Activated CD8-positive, alpha-beta memory T cell treated with anti-CD3 and anti-CD28 coated beads for 36 hours (primary cell): ENCODE results near the gene ARF3. TPM values are rescaled to one million over a fixed set of nuclear protein-coding genes. Genes with fewer than 3 reads are reported as not detected.
"Not testable (repeated sequence)": the region's sequence is repeated elsewhere in the genome, so short reads cannot be mapped to it uniquely, and the experiment has no call there.

ENCODE experiments used
- CTCF ChIA-PET: fragments of 350-600 bp; sonication (Branson Sonifier 250); formaldehyde crosslinking; loops from one replicate; lab custom pipeline; 2021; ENCODE audit warnings: antibody characterized with exemption; lab: Charles Lee
- POLR2A ChIA-PET: fragments of 350-600 bp; sonication (Branson Sonifier 250); formaldehyde crosslinking; loops from one replicate; lab custom pipeline; 2021; ENCODE audit warnings: antibody characterized with exemption; lab: Charles Lee
- total RNA-seq, 2 experiments: library from RNA; stranded (reverse); gene quantifications; one replicate each; pipeline ENCODE4 v1.2.3, GENCODE V29; 2021

ARF3 gene
- total RNA-seq, 2 experiments from 2014 or later, result 93.7 to 97.1 TPM

DNA sequence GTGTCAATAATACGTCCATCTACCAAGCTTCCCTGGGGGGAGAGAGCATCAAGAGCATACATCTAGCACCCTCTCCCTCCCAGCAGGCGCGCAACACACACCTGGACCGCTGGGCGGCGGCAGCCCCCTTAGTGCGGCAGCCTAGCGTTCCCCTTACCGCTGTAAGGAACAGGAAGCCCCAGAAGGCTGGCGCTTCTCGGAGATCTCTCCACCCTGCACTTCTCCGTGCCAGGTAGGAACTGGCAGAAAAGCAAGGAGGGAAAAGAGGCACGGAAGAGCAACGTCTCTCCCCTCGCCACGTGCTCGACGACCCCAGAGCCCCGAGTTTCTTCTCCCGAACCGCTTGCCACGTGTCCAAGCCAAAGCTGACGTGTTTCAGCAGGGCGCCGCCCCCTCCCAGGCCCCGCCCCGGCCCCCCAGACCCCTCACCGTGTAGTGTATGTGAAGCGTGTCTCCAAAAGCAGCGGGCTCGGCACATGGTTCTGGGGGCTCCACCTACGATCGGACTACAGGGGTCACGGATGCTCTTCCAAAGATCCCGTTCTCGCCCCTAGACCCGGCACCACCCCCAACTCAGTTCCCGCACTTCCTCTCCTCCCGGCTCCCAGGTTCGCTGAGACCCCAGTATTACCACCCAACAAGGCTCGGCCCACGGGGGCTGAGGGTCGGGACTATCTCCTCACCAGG lies 32.5 kb downstream of the ARF3 start:
- ChIA-PET POLR2A (interaction anchor here (0.6 to 2.3 kb wide), 8 partner anchors 9 to 398 kb away, joined by 3 to 9 read pairs (median 4); partner anchors contain the start of genes DDX23 and TROAP), CTCF (interaction anchor here (0.8 to 2.8 kb wide), 16 partner anchors 9 to 145 kb away, joined by 3 to 15 read pairs (median 4); partner anchors contain the start of gene WNT1)

DNA sequence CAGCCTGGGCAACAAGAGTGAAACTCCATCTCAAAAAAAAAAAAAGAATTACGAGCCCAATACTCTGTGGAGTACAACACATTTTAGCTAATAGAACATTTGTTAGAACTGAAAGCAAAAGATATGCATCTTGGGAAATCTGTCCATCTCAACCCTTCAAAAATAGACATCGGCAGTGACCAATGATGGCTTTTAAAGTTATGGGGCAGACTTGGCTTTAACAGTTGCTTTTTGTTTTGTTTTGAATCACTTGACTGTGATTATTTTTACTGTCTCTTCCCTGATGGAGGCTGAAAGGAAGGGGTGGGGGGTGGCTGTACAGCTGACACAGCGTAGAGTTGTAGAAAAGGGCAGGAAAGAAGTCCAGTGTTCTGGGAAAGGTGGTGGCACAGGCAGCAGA lies 34.2 kb downstream of the ARF3 start:
- CTCF ChIA-PET, result interaction anchor here (0.6 to 1.8 kb wide), 6 partner anchors 13 to 64 kb away, joined by 3 to 5 read pairs (median 4); partner anchors contain the start of gene WNT1
- POLR2A ChIA-PET, result interaction anchor here (0.6 to 1.6 kb wide), 3 partner anchors 26 to 71 kb away, joined by 3 to 5 read pairs (median 5); partner anchors contain the start of genes DDX23 and WNT1

DNA sequence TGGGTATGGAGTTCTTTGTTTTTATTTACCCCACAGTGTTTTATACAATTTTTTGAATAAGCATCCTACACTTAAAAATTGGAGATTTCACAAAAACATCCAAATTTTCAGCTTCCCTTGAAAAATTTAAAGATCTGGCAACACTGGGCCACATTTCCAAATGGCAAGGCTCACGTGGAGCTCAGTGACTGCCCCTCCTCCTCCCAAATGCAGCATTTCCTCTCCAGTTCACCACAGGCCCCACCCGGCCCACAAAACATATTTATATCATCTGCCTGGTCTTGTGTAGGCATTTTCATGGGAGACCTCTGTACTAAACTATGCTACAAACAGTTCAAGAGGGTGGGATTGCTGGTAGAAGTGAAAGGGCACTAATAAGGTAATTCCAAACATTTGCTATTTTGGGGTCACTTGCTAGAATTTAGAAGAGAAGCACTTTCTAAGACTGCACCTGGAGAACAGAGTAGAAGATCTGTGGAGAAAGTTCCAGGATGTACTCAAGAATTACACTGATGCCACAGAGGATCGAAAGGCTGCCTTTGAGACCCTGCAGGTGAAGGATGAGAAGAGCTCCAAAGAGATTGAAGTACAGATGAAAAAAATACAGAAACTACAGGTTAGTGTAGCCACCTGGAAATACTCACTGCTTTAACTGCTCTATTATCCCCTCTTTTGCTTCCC lies 39.3 kb downstream of the ARF3 start:
- CTCF ChIA-PET, result interaction anchor here (1.0 to 1.6 kb wide), 4 partner anchors 14 to 79 kb away, joined by 3 to 7 read pairs (median 4); partner anchors contain the start of gene RND1
- POLR2A ChIA-PET, result interaction anchor here (0.6 kb wide), 1 partner anchor 8 kb away, joined by 8 read pairs; no protein-coding TSS in a partner anchor

DNA sequence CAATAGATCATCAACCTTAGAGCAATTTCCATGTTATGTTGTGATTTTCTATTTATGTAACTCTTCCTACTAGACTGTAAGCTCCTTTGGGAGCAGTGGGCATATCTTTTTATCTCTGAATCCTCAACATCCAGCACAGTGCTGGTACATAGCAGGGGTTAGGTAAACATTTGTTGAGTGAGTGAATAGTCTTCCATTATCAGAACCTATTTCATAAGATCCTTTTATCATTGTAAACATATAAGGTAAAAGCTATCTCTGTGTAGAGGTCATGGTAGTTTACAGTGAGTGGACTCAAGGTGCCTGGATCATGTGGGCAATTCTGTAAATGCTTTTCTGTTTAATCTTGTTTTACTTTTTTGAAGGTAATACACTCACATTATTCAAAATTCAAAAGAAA lies 47.1 kb downstream of the ARF3 start:
- POLR2A ChIA-PET, result interaction anchor here (0.6 kb wide), 1 partner anchor 46 kb away, joined by 4 read pairs; no protein-coding TSS in a partner anchor
- CTCF ChIA-PET, result interaction anchor here (1.5 to 2.5 kb wide), 3 partner anchors 9 to 78 kb away, joined by 3 to 7 read pairs (median 5); no protein-coding TSS in a partner anchor

DNA sequence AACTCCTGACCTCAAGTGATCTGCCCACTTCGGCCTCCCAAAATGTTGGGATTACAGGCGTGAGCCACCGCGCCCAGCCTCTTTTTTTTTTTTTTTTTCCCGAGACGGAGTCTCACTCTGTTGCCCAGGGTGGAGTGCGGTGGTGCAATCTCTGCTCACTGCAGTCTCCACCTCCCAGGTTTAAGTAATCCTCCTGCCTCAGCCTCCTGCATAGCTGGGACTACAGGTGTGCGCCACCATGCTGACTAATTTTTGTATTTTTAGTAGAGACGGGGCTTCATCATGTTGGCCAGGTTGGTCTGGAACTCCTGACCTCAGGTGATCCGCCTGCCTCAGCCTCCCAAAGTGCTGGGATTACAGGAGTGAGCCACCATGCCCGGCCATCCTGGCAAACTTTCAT lies 47.6 kb downstream of the ARF3 start:
- POLR2A ChIA-PET, result not testable (repeated sequence)
- CTCF ChIA-PET, result interaction anchor here (1.5 to 2.5 kb wide), 2 partner anchors 9 to 78 kb away, joined by 3 to 7 read pairs; no protein-coding TSS in a partner anchor

DNA sequence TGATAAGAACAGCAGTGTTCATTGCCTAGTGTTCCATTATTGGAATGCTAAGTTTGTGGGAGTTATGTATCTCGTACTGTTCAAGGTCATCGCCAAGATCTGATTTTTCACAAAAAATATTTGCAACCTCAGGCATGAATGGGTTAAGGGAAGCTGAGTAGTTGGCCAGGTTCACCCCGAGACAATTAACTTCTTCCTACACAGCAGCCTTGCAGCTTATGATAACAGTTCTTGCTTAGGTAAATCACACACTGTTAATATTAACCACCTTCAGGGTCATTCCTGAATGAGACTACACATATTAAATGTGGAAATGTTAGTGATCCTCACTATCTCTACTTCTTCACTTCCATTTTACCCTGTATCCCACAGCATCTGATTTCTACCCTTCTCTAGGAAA lies 50.0 kb downstream of the ARF3 start:
- ChIA-PET CTCF (no interaction called here), POLR2A (no interaction called here)

DNA sequence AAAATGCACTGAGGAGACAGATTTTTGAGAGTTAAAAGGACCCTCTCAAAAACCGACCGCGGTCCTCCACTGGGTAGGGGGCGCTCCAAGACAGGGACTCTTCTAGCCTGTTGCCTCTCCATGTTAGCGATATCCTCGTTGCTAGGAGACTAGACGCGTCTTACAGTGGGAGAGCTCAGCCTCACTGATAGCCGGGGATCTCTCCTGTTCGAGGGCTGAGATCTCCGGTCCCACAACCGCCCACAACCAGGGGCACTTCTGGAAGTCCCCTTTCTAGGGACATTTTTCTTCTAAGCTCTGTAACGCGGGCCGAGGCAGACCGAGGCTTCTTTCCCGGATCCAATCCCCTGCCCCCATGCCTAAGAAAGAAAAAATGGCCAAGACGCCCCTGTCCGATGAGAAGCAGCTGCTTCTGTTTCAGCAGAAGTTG lies 53.3 kb downstream of the ARF3 start:
- POLR2A ChIA-PET, result no interaction called here
- CTCF ChIA-PET, result interaction anchor here (0.6 to 6.5 kb wide), 17 partner anchors 9 to 101 kb away, joined by 3 to 46 read pairs (median 5); partner anchors contain the start of genes ARF3, DDN, DDX23 and FKBP11

DNA sequence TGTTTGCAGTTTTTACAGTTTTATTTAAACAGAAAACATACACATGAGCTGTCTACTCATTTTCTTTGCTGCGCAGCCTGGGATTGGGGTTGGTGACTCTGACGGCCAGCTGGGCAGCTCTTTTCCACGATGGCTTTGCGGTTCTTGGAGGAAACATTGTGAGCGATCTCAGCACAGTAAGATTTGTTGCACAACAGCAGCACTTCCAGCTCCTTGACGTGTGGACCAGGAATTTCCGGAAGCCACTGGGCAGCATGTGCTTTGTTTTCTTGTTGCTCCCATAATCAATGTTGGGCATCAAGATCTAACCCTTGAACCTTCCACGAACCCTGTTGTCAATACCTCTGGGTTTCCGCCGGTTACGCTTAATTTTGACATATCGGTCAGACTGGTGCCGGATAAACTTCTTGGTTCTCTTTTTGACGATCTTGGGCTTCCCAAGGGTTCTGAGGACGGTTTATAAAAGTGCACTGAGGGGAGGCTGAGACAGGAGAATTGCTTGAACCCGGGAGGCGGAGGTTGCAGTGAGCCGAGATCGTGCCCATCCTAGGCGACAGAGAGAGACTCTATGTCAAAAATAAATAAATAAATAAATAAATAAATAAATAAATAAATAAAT lies 53.8 kb downstream of the ARF3 start:
- POLR2A ChIA-PET, result no interaction called here

DNA sequence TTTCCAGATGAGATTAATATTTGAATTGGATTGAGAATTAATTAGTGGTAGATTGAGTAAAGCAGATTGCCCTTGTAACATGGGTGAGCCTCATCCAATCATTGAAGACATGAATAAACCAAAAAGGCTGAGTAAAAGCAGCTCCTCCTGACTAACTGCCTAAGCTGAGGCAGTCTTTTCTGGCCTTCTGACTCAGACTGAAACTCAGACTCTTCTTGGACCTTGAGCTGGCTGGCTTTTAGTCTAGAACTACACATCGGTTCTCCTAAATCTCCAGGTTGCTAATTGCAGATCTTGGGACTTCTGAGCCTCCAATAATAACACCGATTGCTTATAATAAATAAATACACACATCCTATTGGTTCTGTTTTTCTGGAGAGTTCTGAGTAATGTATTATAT lies 56.0 kb downstream of the ARF3 start:
- CTCF ChIA-PET, result interaction anchor here (0.6 to 6.5 kb wide), 7 partner anchors 9 to 1415 kb away, joined by 3 to 46 read pairs (median 3); partner anchors contain the start of genes DDX23 and FKBP11

More for the DNA sequence above, 53.8 kb downstream of the ARF3 start:
- CTCF ChIA-PET, result interaction anchor here (0.8 to 6.5 kb wide), 15 partner anchors 10 to 96 kb away, joined by 3 to 46 read pairs (median 5); partner anchors contain the start of genes DDN, DDX23, FKBP11 and RND1

DNA sequence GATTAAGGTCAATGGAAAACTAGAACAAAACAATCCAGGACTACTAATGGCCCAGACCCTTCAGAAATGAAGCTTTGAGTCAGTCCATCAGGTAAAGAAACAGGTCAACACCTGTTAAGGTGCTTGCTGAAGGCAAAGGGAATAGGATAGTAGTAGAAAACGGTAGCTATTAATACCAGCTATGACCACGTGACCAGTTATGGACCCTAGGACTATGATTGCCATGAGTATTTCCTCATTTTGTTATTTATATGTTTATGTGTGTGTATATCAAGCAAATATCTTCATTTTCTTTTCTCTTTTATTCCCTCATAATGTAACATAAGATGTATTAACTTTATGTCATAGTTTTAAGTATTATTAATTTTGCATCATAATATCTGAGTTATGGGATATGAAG lies 57.6 kb downstream of the ARF3 start:
- POLR2A ChIA-PET, result no interaction called here
- CTCF ChIA-PET, result interaction anchor here (0.7 to 6.5 kb wide), 5 partner anchors 9 to 189 kb away, joined by 3 to 46 read pairs (median 3); partner anchors contain the start of genes DDX23 and FKBP11

More for the DNA sequence above, 56.0 kb downstream of the ARF3 start:
- POLR2A ChIA-PET, result interaction anchor here (1.4 kb wide), 1 partner anchor 24 kb away, joined by 9 read pairs; the partner anchor contains the start of gene FKBP11

DNA sequence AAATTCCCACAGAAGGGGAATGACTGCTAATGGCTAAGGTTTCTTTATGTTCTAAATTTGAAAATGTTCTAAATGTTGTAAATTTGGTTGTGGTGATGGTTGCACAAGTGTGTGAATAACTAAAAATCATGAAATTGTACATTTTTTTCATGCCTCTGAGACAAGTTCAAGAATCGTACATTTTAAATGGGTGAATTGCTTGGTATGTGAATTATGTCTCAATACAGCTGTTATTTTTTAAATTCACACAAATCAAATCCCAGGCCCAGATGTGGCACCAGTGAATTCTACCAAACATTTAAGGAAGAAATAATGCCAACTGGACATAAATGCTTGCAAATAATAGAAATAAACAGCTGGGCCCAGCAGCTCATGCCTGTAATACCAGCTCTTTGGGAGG lies 63.0 kb downstream of the ARF3 start:
- ChIA-PET CTCF (interaction anchor here (1.0 to 1.4 kb wide), 2 partner anchors 10 to 41 kb away, joined by 3 to 5 read pairs; a partner anchor contains a TSS), POLR2A (no interaction called here)

DNA sequence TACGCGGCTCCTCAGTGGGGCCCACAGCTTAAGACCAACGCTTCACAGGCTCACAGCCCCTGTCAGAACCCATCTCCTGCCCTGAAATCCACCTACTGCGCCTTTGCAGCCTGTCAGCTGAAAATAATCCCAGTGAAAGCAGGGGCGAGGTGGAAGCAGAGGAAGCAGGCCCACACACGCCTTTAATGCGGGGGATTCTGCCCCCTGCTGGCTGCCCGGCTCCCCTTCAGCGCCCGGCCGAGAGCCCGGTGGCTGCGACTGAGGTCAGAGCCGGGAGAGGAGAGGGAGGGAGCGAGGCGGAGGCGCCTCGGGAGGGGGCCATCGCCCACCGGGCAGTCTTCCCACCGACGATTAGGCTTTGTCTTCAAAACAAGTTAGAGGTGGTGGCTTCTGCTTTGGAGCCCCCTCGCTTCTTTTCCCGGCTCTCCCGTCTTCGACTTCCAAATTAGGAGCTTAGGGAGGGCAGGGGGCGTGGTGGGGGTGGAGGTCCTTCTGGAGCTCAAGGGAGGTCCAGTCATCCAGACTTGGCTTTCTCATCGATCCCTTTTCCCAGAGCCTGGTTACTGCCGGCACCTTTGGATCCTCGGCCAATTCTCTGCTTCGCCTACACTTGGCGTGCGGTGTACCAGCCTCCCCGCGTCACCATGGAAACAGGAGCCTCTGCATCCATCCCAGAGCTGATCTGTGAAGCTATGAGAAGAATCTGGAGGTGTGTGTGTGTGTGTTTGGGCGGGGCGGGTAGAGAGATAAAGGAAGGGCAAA lies 66.4 kb downstream of the ARF3 start:
- POLR2A ChIA-PET, result no interaction called here
- CTCF ChIA-PET, result interaction anchor here (0.5 to 4.3 kb wide), 30 partner anchors 9 to 333 kb away, joined by 3 to 75 read pairs (median 5); partner anchors contain the start of genes DDX23, FKBP11 and RND1

DNA sequence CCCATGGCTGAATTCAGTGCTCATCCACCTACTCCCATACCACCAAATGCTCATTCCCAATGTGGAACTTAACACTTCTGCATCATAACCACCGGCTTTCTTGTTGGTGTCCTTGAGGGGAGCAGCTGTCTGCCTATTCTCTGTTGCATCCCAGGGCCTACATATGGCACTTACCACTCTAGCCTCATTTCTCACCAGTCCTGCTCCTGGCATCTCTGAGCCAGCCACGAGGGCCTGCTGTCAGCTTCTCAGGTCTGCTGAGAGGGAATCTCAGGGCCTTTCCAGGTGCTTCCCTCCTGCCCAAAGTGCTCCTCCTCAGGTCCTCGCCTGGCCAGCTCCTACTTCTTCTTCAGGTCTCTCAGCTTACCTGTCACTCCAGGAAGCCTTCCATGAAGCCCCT lies 67.6 kb downstream of the ARF3 start:
- CTCF ChIA-PET, result interaction anchor here (0.5 to 4.3 kb wide), 19 partner anchors 9 to 199 kb away, joined by 3 to 75 read pairs (median 5); partner anchors contain the start of genes DDX23, FKBP11 and RND1

More for the DNA sequence above, 67.6 kb downstream of the ARF3 start:
- POLR2A ChIA-PET, result interaction anchor here (0.6 kb wide), 1 partner anchor 45 kb away, joined by 5 read pairs; no protein-coding TSS in a partner anchor

Other genes starting within 250 kb of the ARF3 start
- gene CCNT1, start 240.8 kb downstream of the ARF3 start, total RNA-seq, result 10 to 100 TPM; 67.3 to 68.1 TPM
- gene ADCY6, start 168.4 kb downstream of the ARF3 start, total RNA-seq, result under 1 TPM; 0.13 to 0.25 TPM
- 1 to 10 TPM; 6.1 to 8.3 TPM for gene CACNB3, start 139.0 kb downstream of the ARF3 start, total RNA-seq
- gene DDX23, start 105.3 kb downstream of the ARF3 start, total RNA-seq, result 100 to 1,000 TPM; 131 to 132 TPM
- 1 to 10 TPM; 2.3 to 2.9 TPM for gene RND1, start 91.6 kb downstream of the ARF3 start, total RNA-seq
- 100 to 1,000 TPM; 131 TPM for gene FKBP11, start 32.0 kb downstream of the ARF3 start, total RNA-seq
- gene WNT10B, start 14.2 kb upstream of the ARF3 start, total RNA-seq, result under 1 TPM; 0.34 to 0.40 TPM
- not detected for gene WNT1, start 20.8 kb upstream of the ARF3 start, total RNA-seq
- 1 to 10 TPM; 1.2 TPM for gene DDN, start 41.9 kb upstream of the ARF3 start, total RNA-seq
- 10 to 100 TPM; 69.4 to 70.0 TPM for gene PRKAG1, start 61.3 kb upstream of the ARF3 start, total RNA-seq
- gene KMT2D, start 103.3 kb upstream of the ARF3 start, total RNA-seq, result 10 to 100 TPM; 67.6 to 69.5 TPM
- 10 to 100 TPM; 10.8 to 12.9 TPM for gene RHEBL1, start 112.5 kb upstream of the ARF3 start, total RNA-seq
- not detected for gene DHH, start 137.3 kb upstream of the ARF3 start, total RNA-seq
- gene LMBR1L, start 153.4 kb upstream of the ARF3 start, total RNA-seq, result 10 to 100 TPM; 32.5 to 34.9 TPM
- 1,000 to 10,000 TPM; 2,411 to 2,430 TPM for gene TUBA1B, start 173.9 kb upstream of the ARF3 start, total RNA-seq
- 10 to 100 TPM; 58.9 to 61.1 TPM for gene TUBA1A, start 231.6 kb upstream of the ARF3 start, total RNA-seq